Measurements from ENCODE around the gene ATP6V1F.

ATP6V1F gene, protein sequence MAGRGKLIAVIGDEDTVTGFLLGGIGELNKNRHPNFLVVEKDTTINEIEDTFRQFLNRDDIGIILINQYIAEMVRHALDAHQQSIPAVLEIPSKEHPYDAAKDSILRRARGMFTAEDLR

DNA sequence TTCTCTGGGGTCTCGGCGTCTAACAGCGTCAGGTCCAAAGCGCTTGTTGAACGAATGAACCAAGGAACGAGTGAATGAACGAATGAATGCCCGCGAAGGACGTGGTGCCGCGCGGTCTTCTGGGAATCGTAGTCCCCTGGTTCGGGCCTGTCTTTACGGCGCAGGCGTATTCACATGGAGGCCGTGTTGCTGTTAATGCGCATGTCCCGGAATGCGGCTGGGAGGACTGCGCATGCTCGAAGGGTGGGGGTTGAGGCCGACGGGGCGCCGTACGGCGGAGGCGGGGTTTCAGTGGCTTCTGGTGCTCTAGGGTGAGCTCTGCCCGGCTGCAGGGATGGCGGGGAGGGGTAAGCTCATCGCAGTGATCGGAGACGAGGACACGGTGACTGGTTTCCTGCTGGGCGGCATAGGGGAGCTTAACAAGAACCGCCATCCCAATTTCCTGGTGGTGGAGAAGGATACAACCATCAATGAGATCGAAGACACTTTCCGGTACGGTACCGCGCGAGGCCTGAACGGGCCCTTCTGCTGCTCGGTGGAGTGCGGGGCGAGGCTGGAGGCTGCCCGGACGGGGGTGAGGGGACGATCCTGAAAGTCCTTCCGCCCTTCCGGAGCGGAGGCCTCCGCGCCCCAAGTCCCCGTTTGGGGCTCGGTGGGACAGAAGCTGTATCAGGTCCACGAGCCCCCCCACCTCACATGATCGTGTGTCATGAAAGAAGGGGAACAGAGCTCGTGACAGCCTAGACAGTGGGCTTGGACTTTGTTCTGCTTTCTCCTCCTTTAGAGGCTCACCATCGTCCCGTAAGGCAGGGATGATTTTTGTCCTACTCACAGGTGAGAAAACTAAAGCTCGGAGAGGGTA, at the start of gene ATP6V1F:
ATP6V1F (plus strand) TSS at position 286 of the 862 bp plus-strand sequence; CDS start at position 335, 49 bp downstream.
- peak; percentile 99 for DNase-seq (ENCODE audit: low read depth in 1 of 2, low spot score in 1 of 2)

GRCh38 chr7:128814499-128814898, 48.2 kb upstream of the ATP6V1F start:
- DNase-seq (ENCODE audit: low read depth in 1 of 2, low spot score in 1 of 2) = no peak

DNA sequence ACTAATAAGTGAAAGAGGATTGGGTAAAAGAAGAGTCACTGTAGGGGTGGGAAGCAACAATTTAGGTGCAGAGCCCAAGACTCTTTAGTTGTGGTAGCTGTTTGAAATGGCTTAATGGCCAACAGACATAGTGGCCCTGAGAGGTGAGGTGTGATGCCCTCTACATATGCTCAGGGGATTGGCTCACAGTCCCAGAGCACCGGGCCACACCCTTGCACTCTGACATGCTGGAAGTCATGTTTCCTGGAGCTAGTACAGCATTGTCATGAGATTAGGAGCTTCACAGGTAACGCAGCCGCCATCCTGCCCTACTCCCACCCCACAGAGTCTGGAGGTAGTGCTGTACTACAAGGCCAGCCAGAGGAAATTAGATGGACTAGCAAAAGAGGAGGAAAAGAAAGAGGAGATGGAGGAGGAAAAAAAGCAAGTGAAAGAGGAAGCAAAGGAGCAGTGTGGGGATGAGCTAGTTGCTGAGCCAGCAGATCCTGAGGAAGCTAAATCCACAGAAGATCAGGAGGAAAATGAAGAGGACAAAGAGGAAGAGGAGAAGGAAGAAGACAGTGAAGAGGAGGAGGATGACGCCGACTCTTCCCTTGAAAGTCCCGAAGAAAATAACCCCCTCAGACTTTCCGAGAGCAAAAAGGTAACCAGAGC, 47.2 kb upstream of the ATP6V1F start:
- no peak for DNase-seq (ENCODE audit: low read depth in 1 of 2, low spot score in 1 of 2)

DNA sequence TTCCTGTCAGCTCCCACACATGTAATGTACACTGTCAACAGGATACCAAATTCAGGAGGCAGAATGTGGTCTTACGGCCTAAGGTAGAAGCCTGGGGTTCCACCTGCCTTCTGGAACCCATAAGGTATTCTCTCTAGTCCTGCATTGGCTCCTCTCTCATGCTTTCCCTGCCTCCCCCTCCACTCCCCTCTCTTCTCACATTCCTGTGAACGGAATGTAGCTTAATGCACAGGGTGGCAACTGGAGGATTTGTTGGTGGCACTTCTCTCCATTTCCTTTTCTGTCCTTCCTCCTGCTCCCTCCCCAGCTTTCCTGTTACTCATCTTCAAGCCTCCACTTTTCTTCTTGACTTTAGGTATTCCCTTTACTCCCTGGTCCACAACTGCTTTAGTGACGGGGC, 44.0 kb upstream of the ATP6V1F start:
- no peak for DNase-seq (ENCODE audit: low read depth in 1 of 2, low spot score in 1 of 2)

GRCh38 chr7:128821724-128822123, 40.9 kb upstream of the ATP6V1F start:
- no peak for DNase-seq (ENCODE audit: low read depth in 1 of 2, low spot score in 1 of 2)

GRCh38 chr7:128826512-128826911, 36.1 kb upstream of the ATP6V1F start:
- DNase-seq (ENCODE audit: low read depth in 1 of 2, low spot score in 1 of 2) = no peak

GRCh38 chr7:128826916-128827247, 35.8 kb upstream of the ATP6V1F start:
- no peak for DNase-seq (ENCODE audit: low read depth in 1 of 2, low spot score in 1 of 2)

DNA sequence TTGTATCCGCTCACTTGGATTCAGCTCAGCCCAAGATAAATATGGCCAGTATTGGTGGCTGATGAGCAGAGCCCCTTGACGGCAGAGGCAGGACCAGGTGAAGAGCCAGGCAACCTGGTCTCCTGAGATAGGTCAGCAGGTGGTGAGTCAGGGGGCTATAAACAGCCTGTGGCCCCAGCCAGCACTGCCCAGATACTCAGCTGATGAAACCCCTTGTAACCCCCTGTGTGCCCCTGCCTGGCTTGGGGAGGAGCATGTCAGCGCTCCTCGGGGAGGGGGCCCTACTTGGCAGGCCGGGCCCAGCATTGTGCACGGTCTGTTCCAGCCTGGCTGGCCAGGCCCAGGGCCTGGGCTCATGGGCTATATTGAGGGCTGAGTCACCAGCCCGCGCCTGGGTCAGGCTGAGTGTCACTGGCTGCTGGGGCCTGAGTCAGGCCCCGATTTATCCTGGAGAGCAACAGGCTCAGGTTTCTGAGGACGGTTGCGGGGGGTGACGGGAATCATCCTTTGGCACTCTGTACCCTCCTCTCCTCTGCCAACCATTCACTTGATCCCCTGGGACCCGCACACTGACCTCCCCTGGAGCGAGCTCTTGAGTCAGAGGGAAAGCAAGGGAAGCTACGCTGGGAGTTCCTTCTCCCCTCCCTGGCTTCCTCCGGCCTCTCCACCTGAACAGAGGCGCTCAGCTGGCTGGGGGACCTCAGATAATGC, 35.3 kb upstream of the ATP6V1F start:
- no peak for DNase-seq (ENCODE audit: low read depth in 1 of 2, low spot score in 1 of 2)

- DNase-seq (ENCODE audit: low read depth in 1 of 2, low spot score in 1 of 2) = no peak
These were observed 34.5 kb upstream of the ATP6V1F start for GRCh38 chr7:128827971-128828711.

DNA sequence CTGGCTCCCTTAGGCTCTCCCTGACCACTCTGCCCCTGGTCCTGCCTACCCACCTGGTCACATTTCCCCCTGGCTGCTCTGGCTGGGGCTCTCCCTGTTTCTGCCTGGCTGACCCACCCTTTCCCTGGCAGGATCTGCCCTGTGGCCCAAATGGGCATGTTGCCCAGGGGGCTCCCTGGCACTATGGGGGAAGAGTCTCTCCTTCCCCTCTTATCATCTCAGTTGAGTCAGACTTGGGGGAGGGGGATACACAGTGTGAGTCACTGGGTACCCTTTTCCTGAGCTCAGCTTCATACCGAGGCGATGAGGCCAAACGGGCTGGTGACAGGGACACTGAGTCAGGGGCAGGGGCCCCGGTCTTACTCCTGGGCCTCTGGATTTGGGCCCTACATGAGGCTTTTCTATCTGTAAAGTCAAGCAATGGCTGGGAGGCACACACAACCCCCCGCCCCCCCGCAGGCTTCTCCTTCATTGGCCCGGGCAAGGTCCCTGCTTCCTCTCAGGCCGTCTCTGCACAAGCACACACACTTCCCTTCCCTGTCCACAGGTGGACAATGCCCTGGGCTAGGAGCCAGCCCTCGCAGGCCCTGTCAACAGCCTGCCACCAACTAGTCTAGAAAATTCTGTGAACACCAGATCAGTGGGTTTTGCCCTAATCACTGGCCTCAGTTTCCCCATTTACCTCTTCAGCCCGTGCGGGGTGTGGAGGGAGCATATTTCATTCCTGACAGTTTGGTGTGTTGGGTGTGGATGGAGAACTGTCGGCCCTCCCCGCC, 33.1 kb upstream of the ATP6V1F start:
- DNase-seq (ENCODE audit: low read depth in 1 of 2, low spot score in 1 of 2) = no peak

GRCh38 chr7:128830231-128831177, 32.2 kb upstream of the ATP6V1F start, which contains the start of gene FLNC:
Gene FLNC, plus strand, starts transcription at chr7:128830406. Its CDS starts 232 bp downstream, at chr7:128830638.
- DNase-seq (ENCODE audit: low read depth in 1 of 2, low spot score in 1 of 2) = no peak

DNA sequence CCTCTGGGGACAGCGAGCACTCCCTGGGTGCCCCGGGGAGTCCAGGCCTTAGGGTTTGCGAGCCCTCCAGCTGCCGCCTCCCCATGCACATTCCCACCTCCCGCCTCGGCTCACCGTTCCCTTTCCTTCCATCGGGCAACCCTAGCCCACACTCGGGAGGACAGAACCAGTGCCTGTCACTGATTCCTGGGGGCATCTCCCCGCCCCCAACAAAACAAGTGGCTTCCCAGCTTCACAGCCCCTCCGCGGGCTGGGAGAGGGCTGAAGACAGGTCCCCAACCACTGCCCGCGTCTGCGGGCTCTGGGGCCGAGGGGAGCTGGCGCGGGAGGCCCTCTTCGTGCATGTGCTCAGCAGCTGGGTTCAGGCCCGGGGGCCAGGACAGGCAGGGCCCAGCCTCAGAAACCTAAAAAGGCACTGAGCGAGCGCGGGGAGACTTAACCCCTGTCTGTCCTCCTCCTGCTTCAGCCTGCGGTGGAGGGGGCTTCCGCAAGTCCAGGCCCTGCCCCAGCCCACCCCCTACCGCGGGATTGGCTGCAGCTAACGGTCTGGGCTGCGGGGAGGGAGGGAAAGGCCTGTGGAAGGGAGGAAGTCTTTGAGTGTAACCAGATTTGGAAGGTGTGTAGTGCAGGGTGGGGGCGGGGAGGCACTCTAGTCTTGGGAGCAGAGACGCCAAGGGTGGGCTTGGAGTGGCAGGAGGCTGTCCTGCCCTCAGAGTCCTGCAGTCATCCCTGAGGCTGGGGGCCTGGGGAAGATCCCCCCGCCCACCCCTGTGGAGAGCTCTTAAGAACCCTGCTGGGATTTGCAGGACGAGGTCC, 31.3 kb upstream of the ATP6V1F start:
- no peak for DNase-seq (ENCODE audit: low read depth in 1 of 2, low spot score in 1 of 2)

DNA sequence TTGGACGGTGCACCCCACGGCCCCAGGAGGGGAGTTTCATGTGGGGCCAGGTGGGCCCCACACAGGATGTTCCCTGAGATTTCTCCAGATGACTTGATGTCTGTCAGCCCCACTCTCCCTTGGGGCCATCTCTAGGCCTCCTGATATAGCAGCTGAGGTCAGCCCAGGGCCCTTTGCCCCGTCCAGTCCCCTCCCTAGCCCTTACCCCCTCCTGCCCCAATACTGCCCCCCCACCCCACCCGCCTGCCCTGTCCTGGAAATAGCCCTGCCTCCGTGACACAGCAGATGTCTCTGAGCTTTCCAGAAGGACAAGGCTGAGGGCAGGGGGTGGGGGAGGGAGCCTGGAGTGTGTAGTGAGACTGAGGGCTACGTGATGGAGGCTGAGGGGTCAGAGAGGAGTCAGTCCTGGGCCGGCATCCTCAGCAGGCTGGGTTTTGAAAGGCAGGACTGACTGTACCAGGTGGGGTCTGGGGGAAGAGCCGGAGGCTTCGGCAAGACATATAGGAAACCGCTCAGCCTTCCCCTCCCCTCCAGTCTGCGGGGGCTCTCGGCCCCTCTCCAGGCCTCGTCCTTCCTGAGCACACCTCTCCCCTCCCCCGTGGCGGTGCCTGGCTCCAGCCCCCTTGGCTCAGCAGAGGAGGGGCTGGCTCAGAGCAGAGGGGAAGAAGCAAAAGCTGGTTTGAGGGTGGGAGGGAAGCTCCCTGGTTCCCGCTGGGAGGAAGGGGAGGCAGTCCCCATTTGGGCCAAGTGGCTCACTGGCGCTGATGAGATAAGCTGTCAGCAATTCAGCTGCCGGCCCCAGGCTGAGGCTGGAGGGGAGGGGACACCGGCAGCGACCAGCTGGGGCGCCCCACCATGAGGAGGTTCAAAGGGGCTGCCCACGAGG, 30.4 kb upstream of the ATP6V1F start:
- DNase-seq (ENCODE audit: low read depth in 1 of 2, low spot score in 1 of 2) = no peak

DNA sequence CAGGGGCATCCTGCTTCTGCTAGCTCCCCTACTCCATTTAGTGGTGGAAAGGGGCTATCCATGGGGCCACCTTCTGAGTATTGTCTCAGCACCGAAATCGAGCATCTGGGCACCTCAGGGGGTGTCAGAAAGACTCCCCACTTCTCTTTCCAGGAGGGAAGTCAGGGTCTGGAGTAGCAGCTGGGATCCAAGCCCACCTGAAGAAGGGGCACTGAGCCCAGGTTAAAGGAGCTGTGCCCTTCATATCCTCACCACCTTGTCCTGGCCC, 29.8 kb upstream of the ATP6V1F start:
- DNase-seq (ENCODE audit: low read depth in 1 of 2, low spot score in 1 of 2) = no peak

DNA sequence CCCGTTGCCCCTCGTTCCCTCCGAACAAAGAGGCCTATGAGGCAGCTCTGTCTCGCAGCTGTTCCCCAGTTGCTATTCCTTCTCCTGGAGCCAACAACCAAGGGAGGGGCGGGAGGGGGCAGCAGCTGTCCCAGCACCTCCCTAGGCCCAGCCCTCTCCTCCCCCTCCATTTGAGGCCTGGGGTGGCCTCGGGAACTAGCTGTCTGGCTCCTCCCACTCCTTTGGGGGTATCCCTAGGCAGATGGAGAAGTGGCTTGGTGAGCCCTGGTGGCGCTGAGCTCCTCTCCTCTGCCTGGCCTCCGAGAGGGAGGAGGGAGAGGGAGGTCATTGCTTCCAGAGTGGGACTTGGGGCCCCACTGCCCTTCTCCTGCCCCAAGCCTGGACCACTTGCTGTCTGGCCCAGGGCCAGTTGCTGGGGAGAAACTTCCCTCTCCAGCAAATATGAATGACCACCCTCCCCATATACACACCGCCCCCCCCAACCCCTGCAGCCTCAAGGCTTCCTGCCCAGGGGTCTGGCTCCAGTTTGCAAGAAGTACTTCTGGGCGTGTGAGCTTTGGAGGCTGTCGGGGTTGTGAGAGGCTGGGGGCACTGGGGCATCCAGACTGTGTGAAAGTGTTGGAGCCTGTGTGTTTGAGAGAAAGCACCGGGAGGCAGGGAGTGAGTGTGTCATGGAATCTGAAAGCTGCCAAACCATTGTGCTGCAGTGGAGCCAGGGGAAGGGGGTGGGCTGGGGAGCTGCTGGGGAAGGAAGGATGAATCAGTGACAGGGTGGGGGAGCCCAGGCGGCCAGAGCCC, 29.3 kb upstream of the ATP6V1F start:
- DNase-seq (ENCODE audit: low read depth in 1 of 2, low spot score in 1 of 2) = no peak

- DNase-seq (ENCODE audit: low read depth in 1 of 2, low spot score in 1 of 2) = no peak
These were observed 28.7 kb upstream of the ATP6V1F start for GRCh38 chr7:128833946-128834325.
